DMS114 treated with DMSO at 0.1 percent for 48 hours (cell line): Measurements from ENCODE around the gene UBE4A.

Source experiments
- DNase-seq: peaks from one replicate; lab custom pipeline; 2025; ENCODE audit not compliant: unreplicated experiment; lab: John Stamatoyannopoulos, UW

UBE4A gene, protein sequence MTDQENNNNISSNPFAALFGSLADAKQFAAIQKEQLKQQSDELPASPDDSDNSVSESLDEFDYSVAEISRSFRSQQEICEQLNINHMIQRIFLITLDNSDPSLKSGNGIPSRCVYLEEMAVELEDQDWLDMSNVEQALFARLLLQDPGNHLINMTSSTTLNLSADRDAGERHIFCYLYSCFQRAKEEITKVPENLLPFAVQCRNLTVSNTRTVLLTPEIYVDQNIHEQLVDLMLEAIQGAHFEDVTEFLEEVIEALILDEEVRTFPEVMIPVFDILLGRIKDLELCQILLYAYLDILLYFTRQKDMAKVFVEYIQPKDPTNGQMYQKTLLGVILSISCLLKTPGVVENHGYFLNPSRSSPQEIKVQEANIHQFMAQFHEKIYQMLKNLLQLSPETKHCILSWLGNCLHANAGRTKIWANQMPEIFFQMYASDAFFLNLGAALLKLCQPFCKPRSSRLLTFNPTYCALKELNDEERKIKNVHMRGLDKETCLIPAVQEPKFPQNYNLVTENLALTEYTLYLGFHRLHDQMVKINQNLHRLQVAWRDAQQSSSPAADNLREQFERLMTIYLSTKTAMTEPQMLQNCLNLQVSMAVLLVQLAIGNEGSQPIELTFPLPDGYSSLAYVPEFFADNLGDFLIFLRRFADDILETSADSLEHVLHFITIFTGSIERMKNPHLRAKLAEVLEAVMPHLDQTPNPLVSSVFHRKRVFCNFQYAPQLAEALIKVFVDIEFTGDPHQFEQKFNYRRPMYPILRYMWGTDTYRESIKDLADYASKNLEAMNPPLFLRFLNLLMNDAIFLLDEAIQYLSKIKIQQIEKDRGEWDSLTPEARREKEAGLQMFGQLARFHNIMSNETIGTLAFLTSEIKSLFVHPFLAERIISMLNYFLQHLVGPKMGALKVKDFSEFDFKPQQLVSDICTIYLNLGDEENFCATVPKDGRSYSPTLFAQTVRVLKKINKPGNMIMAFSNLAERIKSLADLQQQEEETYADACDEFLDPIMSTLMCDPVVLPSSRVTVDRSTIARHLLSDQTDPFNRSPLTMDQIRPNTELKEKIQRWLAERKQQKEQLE

DNA sequence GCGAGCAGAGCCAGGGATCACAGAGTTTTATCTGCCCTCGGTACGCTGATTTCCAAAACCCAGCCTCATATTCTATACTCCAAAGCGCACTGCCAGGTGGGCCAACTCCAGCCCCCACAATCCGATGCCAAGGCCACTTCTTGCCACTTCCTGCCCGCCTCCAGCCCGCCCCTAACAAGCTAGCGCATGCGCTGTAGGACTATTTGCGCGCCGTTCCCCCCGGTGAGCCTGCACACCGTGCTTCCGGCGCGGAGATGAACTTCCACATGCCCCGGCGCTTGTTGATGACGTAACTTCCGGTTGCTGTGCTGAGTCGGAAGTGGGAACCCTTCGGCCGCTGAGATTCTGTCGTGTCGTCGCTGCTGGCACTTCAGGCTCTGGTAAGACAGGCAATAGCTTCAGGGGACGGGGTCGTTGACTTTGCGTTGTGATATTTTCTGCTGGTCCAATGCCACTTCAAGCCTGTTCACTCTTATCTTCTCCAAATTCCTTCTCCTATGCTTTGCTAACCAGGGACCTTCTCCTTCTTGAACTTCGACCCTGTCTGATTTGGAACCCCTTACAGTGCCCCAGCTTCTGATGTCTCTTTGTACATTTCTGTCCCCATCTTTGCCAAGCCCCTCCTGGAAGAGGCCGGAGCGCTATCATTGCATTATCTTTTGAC lies at the start of gene UBE4A:
Gene UBE4A (plus strand): TSS at position 306 of the 664 bp plus-strand sequence. CDS start 5,481 bp downstream, outside the sequence.
- DNase-seq = peak; percentile 69

DNA sequence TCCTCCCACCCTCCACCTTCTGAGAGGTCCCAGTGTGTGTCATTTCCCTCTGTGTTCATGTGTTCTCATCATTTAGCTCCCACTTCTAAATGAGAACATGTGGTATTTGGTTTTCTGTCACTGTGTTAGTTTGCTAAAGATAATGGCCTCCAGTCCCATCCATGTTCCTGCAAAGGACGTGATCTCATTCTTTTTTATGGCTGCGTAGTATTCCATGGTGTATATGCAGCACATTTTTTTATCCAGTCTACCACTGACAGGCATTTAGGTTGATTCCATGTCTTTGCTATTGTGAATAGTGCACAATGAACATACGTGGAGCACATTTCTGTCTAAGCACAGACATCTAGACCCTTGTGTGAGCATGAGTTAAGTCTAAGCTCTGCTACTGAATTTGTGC lies 49.1 kb upstream of the UBE4A start:
- DNase-seq = no peak

DNA sequence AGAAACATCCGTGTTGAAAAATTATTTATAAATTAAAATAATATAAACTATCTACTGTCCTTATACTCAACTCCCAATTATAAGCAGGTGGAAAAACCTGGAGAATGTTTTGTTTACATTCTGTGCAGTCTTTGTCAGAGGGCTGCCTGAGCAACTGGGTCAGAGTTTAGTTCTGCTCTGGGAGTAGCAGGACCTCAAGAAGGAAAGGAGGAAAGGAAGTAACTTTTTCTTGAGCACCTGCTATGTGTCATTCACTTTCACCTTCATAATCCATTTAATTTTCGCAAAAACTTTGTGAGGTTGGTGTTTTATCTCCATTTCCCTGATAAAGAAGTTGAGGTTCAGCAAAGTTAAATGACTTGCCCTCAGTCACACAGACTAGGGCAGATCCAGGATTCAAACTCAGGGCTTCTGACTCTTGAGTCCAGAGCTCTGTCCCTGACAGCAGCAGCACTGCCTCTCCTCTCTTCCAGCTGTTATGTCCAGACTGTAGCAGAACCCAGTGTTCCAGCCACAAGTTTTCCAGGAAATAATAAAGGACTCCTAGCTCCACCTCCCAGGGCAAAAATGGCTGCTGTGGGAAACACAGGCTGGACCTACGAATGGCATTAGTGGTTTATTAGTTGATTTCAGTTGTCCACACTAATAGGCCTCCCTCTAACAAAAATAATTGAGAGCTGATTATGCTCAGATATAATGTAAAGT lies 48.5 kb upstream of the UBE4A start:
- no peak for DNase-seq

- DNase-seq = no peak
Observed at GRCh38 chr11:118311518-118311917, 47.9 kb upstream of the UBE4A start.

- no peak for DNase-seq
Observed at GRCh38 chr11:118312328-118312727, 47.1 kb upstream of the UBE4A start.

GRCh38 chr11:118313242-118313641 lies 46.2 kb upstream of the UBE4A start:
- DNase-seq = no peak

DNA sequence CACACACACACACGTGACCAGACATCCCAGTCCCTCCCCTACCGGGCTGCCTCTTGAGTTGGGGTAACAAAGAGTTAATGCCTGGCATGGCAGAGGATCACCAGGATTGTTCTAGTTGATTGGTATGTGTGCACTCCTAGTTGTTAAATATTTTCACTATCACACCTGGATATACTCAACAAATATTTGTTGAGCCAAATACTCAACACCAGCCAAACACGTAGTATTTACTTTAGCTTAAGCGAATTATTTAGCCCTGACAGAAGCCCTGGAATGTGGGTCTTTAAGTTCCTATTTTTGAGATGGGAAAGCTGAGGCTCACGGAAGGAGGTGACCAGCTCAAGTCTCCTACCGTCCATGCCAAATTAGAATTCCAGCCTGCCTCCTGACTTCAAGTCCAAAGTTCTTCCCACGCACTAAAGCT lies 44.4 kb upstream of the UBE4A start:
- DNase-seq = no peak

DNA sequence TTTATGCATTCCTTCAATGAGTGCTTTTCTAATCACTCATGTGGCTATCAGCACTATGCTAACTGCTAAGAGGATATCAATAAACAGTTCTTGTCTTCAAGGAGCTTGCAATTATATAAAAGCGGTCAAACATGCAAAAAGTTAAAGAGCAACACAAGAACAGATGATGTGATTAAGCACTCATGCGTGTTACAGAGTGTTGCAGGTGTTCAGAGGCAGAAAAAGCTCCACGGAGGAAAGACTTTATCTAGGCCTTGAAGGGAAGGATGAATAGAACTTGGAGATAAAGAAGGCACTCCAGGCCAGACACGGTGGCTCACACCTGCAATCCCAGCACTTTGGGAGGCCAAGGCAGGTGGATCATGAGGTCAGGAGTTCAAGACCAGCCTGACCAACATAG lies 41.3 kb upstream of the UBE4A start:
- DNase-seq = no peak

DNA sequence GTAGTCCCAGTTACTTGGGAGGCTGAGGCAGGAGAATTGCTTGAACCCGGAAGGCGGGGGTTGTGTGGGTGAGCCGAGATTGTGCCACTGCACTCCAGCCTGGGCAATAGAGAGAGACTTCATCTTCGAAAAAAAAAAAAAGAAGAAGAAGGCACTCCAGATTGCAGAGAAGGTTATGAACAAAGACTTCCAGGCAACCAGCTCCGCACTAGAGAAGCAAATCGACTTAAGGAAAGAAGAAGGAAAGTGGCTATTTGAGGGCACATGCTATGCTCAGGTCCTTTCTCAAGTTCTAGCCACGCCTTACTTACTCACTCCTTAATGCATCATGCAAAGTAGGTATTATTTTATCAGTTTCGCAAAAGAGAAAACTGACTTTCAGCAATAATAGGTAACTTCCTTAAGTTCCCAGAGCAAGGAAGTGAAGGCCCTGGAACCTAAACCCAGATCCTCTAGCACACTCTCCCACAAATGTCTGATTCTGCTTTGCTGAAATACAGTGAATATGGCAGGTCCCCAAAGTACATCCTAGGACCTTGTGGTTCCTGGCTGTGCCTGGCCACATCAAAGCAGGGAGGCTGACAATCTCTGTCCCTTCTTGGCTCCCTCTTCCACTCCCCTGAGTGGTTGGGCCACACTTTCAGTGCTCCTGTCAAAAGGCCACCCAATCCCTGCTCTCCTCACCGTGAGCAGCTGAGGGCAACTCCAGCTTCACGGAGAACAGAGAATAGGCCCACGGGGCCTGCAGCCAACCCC lies 40.6 kb upstream of the UBE4A start:
- DNase-seq = no peak

GRCh38 chr11:118319337-118319707 lies 40.1 kb upstream of the UBE4A start:
- DNase-seq = no peak

- no peak for DNase-seq
Observed at GRCh38 chr11:118320515-118320914, 38.9 kb upstream of the UBE4A start.

DNA sequence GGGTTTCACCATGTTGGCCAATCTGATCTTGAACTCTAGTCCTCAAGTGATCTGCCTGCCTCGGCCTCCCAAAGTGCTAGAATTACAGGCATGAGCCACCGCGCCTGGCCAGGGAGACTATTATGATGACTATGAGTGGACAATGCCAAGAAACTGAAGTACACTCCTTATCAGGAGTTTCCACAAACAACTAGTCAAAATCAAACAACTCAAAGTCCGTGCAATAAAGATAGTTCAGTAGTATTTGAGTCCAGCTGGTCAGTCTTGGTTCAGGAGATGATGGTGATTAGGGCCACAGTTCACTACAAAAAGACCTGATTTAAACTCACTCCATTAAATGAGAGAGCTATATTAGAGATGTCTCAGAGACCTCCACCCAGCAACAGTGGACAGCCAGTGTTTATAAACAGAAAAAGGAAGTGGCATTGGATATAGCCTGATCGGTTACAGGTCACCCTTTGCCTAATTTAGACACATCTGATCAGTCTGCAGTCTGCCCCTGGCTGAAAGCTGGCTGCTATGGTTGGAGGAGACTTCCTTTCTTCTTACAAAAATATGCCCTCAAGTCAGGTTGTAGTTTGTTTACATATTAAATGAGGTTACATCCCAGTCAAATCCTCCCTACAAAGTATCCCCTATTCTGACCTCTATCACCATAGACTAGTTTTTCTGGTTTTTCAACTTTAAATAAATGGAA lies 37.9 kb upstream of the UBE4A start:
- DNase-seq = no peak

DNA sequence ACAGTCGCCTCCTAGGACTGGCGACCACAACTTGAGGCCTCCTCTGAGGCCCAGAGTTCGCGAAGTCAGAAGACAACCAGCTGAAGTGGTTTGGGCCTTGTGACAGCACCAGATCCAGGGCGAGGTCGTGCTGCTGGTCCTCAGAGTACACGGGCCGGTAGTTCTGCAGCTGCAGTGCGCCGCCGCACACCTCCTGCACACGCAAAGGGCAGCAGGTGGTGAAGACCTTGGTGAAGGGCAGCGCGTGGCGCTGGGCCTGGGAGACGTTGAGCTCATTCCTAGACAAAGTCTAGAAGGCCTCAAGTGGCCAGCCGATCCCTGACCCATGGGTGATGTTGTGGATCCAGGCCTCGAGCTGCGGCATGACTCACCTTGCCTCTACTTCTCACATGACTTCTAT lies 36.7 kb upstream of the UBE4A start:
- no peak for DNase-seq

DNA sequence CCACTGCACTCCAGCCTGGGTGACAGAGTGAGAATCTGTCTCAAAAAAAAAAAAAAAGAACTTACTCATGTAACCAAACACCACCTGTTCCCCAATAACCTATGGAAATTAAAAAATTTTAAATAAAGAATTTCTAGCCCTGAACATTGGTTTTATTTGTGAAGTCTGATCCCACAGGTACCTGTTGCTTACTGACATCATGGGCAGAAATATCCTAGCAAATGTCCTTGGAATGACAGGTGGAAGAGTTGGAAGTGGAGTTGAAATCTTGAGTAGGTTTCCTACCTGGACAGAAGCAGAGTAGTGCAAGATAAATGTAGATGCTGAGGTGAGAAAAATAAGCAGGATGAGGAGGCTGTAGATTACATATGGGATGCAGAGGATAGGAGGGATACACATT lies 34.1 kb upstream of the UBE4A start:
- DNase-seq = no peak

DNA sequence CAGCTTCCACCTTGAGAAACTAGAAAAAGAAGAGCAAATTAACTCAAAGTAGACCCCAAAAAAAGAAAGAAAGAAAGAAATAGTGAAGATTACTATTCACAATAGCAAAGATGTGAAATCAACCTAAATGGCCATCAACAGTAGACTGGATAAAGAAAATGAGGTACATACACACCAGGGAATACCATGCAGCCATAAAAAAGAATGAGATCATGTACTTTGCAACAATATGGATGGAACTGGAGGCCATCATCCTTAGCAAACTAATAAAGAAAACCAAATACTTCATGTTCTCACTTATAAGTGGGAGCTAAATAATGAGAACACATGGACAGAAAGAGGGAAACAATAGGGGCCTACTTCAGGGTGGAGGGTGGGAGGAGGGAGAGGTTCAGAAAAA lies 30.7 kb upstream of the UBE4A start:
- DNase-seq = no peak

GRCh38 chr11:118334745-118335144 lies 24.7 kb upstream of the UBE4A start:
- DNase-seq = no peak

DNA sequence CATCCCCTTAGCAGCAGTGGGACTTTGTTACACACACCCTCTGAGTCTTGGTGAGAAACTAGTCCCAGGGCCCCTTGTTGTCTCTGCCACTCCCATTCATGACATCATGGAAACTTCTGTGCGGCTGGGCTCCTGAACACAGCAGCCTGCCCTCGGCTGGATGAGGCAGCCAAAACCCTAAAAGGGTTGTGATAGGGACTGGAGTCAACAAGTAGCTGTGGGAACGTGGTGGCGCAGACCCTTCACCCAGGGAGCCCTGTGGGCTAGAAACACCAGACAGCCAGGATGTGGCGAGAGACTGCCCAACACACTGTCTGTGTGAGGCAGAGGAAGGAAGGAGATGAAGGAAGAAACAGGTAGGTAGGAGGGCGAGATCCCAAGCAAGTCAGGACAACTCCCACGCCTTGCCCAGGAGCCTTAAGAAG lies 20.8 kb upstream of the UBE4A start:
- no peak for DNase-seq

- DNase-seq = no peak
Observed at GRCh38 chr11:118339281-118339961, 20.0 kb upstream of the UBE4A start.

DNA sequence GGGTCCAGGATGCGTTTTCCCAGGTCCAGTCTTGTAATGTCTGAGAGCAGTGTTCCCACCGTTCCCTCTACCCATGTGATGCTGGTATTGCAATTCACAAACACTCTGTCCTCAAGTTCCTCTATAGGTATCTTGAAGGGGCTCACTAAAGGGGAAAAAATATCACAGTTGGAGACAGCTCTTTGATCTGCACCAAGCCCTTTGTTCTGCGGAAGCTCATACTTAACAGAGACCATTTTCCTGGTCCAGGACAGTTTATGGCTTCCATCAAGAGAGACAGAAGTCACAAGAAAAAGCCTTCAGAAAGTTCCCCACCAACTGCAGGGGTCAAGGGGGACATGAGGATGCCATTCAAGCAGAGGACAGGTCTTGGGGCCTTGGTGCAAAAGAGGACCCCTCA lies 19.0 kb upstream of the UBE4A start:
- no peak for DNase-seq
